Measurements from ENCODE around the gene KCNH1. TPM values are rescaled to one million over a fixed set of nuclear protein-coding genes. Genes with fewer than 3 reads are reported as not detected.

The KCNH1 gene
- total and polyA plus RNA-seq, 9 of the 15 experiments (the other 6 are each of a cell fraction or from before 2014, with no cell fraction given), result not detected

- Histone ChIP-seq H2AFZ (ENCODE audit: low read depth, low read length) (no peak overlapping the region), H3K36me3 (ENCODE audit: control insufficient read depth, insufficient read depth, low read length) (no peaks in the 10 kb centered on the region), H3K9ac (ENCODE audit: insufficient read depth in 1 of 2, low read depth in 2 of 2, low read length in 2 of 2) (no peak overlapping the region), H3K27me3 (ENCODE audit: control insufficient read depth in 2 of 2, insufficient read depth in 2 of 2, low read length in 2 of 2) (no peaks in the 10 kb centered on the region), H3K4me1 (replicated peaks in 1 of 2; ENCODE audit: control insufficient read depth in 2 of 2, insufficient read depth in 2 of 2, low read length in 2 of 2) (no peaks in the 10 kb centered on the region), H3K4me3 (no peak overlapping the region), H3K79me2 (ENCODE audit: control insufficient read depth, insufficient read depth, low read length) (no peaks in the 10 kb centered on the region), H3K9me3 (replicated peaks; ENCODE audit: control insufficient read depth, insufficient read depth, low read depth, low read length) (no peaks in the 10 kb centered on the region), H3K4me2 (ENCODE audit: insufficient read depth, low read length) (no peak overlapping the region), H4K20me1 (replicated peaks; ENCODE audit: control insufficient read depth, insufficient read depth, low read length) (no peaks in the 10 kb centered on the region), H3K9me1 (ENCODE audit: control insufficient read depth, insufficient read depth, low read length) (no peaks in the 10 kb centered on the region), H3K27ac (ENCODE audit: extremely low read depth, low read depth, low read length) (no peak overlapping the region)
- POLR2A ChIA-PET, result no interaction called here
- no TSS peak for BruUV-seq (replicated peaks)
- 0% methylated on average over 3 of the region's 3 CpGs for WGBS (ENCODE audit: insufficient coverage, low coverage, missing lambda C conversion rate)
- FAIRE-seq (no peak), DNase-seq (ENCODE audit: extremely low read depth in 1 of 4, low spot score in 3 of 4) (no peak), ATAC-seq (no peak)
- in situ Hi-C loops (cut with MboI) (no loop called here), intact Hi-C loops (cut with micrococcal nuclease) (no loop called here)
- CTCF ChIA-PET (ENCODE audit: low intra/inter-chr PET ratio), result no interaction called here
- TF ChIP-seq CLOCK (CRISPR knock-in tag; IDR thresholded peaks at IDR 0.05; ENCODE audit: borderline replicate concordance), result no peak
- TF ChIP-seq CEBPB (tag; IDR thresholded peaks at IDR 0.05), result no peak
- no peak for TF ChIP-seq E2F5 (CRISPR knock-in tag; IDR thresholded peaks at IDR 0.05)
- TF ChIP-seq SMARCA4 (IDR thresholded peaks at IDR 0.05), result no peak
- no peak for TF ChIP-seq NELFE (IDR thresholded peaks at IDR 0.05; ENCODE audit: insufficient read depth, insufficient read length)
- TF ChIP-seq PATZ1 (CRISPR knock-in tag; IDR thresholded peaks at IDR 0.05; ENCODE audit: borderline replicate concordance), result no peak
- TF ChIP-seq CC2D1A (IDR thresholded peaks at IDR 0.05), result no peak
- no peak for TF ChIP-seq ZNF644 (tag; IDR thresholded peaks at IDR 0.05; ENCODE audit: low read depth)
- TF ChIP-seq BRF2 (IDR thresholded peaks at IDR 0.05; ENCODE audit: borderline replicate concordance, insufficient read depth, insufficient read length), result no peak
- TF ChIP-seq RAD51 (IDR thresholded peaks at IDR 0.05; ENCODE audit: borderline replicate concordance, low read depth), result peak; percentile 76
- TF ChIP-seq CBFA2T2 (conservative IDR thresholded peaks at IDR 0.05), result peak; percentile 33; the same call in 1 of the 2 replicates
- no peak for TF ChIP-seq LCOR (CRISPR knock-in tag; IDR thresholded peaks at IDR 0.05)
- TF ChIP-seq TFE3 (CRISPR knock-in tag; IDR thresholded peaks at IDR 0.05), result peak; percentile 94
- no peak for TF ChIP-seq SIX5 (IDR thresholded peaks at IDR 0.05; ENCODE audit: borderline replicate concordance in 1 of 2, insufficient read depth in 1 of 2, low read depth in 1 of 2, low read length in 2 of 2)
- TF ChIP-seq FOSL1 (tag; conservative IDR thresholded peaks at IDR 0.05), result no peak
- no peak for TF ChIP-seq HLTF (IDR thresholded peaks at IDR 0.05)
These were observed 285.5 kb downstream of the KCNH1 start for GRCh38 chr1:210848474-210848873.
